Measurements from ENCODE around the gene SMIM5. TPM values are rescaled to one million over a fixed set of nuclear protein-coding genes. Genes with fewer than 3 reads are reported as not detected.

Gene SMIM5
- total RNA-seq, 1 experiment from 2014 or later: 0.20 TPM

DNA sequence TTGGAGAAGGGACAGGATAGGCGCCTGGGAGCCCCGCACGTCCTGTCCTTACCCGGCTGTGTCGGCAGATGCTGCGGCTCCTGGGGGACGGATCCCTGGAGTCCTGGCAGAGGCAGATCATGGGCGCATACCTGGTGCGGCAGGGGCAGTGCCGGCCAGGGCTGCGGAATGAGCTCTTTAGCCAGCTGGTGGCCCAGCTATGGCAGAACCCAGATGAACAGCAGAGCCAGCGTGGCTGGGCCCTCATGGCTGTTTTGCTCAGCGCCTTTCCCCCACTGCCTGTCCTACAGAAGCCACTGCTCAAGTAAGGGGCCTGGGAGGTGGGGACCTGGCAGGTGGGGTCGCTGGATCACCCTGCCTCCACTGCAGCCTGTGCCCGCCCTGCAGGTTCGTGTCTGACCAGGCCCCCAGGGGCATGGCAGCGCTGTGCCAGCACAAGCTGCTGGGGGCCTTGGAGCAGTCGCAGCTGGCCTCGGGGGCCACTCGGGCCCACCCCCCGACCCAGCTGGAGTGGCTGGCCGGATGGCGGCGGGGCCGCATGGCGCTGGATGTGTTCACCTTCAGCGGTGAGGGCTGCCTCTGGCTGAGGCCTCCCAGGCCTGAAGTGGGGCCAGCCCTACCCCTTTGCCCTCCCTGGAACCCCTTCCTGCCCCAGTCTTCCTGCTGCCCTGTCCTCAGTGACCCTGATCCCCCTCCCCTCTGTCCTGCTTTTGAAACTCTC, 20.2 kb upstream of the SMIM5 start:
- intact Hi-C loops (cut with micrococcal nuclease; ENCODE audit: unreplicated experiment): no loop called here
- DNase-seq: no peak
- no peaks in the 10 kb centered on the region for H3K9me3 ChIP-seq
- BruUV-seq (replicated peaks): no TSS peak
- POLR2A ChIA-PET: no interaction called here
- TF ChIP-seq, protein P1, sequence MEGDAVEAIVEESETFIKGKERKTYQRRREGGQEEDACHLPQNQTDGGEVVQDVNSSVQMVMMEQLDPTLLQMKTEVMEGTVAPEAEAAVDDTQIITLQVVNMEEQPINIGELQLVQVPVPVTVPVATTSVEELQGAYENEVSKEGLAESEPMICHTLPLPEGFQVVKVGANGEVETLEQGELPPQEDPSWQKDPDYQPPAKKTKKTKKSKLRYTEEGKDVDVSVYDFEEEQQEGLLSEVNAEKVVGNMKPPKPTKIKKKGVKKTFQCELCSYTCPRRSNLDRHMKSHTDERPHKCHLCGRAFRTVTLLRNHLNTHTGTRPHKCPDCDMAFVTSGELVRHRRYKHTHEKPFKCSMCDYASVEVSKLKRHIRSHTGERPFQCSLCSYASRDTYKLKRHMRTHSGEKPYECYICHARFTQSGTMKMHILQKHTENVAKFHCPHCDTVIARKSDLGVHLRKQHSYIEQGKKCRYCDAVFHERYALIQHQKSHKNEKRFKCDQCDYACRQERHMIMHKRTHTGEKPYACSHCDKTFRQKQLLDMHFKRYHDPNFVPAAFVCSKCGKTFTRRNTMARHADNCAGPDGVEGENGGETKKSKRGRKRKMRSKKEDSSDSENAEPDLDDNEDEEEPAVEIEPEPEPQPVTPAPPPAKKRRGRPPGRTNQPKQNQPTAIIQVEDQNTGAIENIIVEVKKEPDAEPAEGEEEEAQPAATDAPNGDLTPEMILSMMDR (IDR thresholded peaks at IDR 0.05; ENCODE audit: insufficient read depth in 1 of 2, low read depth in 1 of 2, low read length in 1 of 2, severe bottlenecking in 1 of 2, unreplicated experiment in 1 of 2): no peak
- CTCF ChIA-PET: interaction anchor here (0.8 to 2.6 kb wide), 3 partner anchors 11 to 29 kb away, joined by 3 to 9 read pairs (median 4); no protein-coding TSS in a partner anchor
- peaks cover 42% of the 10 kb centered on the region for H3K4me1 ChIP-seq
- peaks cover 18% of the 10 kb centered on the region for H3K4me1 Mint-ChIP-seq (ENCODE audit: low read depth, unreplicated experiment)
- H3K9me3 Mint-ChIP-seq (ENCODE audit: unreplicated experiment): no peaks in the 10 kb centered on the region
- peaks cover 6% of the 10 kb centered on the region for H3K36me3 Mint-ChIP-seq (ENCODE audit: insufficient read depth, unreplicated experiment)
- no peaks in the 10 kb centered on the region for H3K27me3 ChIP-seq (replicated peaks; ENCODE audit: control insufficient read depth, insufficient read depth, low read length)
- H3K4me3 ChIP-seq (ENCODE audit: low read depth, low read length): no peak overlapping the region
- no peak overlapping the region for H3K4me3 Mint-ChIP-seq (ENCODE audit: unreplicated experiment)
- H3K36me3 ChIP-seq (ENCODE audit: control insufficient read depth, insufficient read depth, low read length): no peaks in the 10 kb centered on the region
- no peaks in the 10 kb centered on the region for H3K27me3 Mint-ChIP-seq (ENCODE audit: insufficient read depth, unreplicated experiment)
- no peak overlapping the region for H3K27ac Mint-ChIP-seq (ENCODE audit: unreplicated experiment)

DNA sequence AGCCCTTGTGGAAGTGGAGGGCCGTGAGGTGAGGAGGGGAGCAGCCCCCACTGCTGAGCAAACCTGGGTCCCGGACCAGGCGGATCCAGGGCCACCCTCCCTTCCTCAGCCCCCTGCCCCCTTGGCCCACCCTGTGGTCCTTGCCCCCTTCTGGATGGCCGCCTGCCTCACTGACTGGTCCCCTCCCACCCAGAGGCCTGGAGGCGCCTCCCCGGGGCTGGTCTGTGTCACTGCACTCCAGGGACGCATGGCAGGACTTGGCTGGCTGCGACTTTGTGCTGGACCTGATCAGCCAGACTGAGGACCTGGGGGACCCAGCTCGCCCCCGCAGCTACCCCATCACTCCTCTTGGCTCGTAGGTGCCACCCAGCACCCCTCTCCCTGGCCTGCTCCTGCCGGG, 19.2 kb upstream of the SMIM5 start:
- H3K9me3 Mint-ChIP-seq (ENCODE audit: unreplicated experiment): no peaks in the 10 kb centered on the region
- peaks cover 18% of the 10 kb centered on the region for H3K4me1 Mint-ChIP-seq (ENCODE audit: low read depth, unreplicated experiment)
- ChIA-PET POLR2A (no interaction called here), CTCF (interaction anchor here (1.3 to 2.6 kb wide), 2 partner anchors 12 to 19 kb away, joined by 4 to 9 read pairs; no protein-coding TSS in a partner anchor)
- no peak overlapping the region for H3K4me3 ChIP-seq (ENCODE audit: low read depth, low read length)
- intact Hi-C loops (cut with micrococcal nuclease; ENCODE audit: unreplicated experiment): no loop called here
- no peaks in the 10 kb centered on the region for H3K9me3 ChIP-seq
- no peaks in the 10 kb centered on the region for H3K36me3 ChIP-seq (ENCODE audit: control insufficient read depth, insufficient read depth, low read length)
- TF ChIP-seq, protein P1 (IDR thresholded peaks at IDR 0.05; ENCODE audit: insufficient read depth in 1 of 2, low read depth in 1 of 2, low read length in 1 of 2, severe bottlenecking in 1 of 2, unreplicated experiment in 1 of 2): peak in 1 of 2 experiments; percentile 14
- BruUV-seq (replicated peaks): no TSS peak
- no peak overlapping the region for H3K4me3 Mint-ChIP-seq (ENCODE audit: unreplicated experiment)
- H3K27ac Mint-ChIP-seq (ENCODE audit: unreplicated experiment): no peak overlapping the region
- no peaks in the 10 kb centered on the region for H3K27me3 Mint-ChIP-seq (ENCODE audit: insufficient read depth, unreplicated experiment)
- peaks cover 42% of the 10 kb centered on the region for H3K4me1 ChIP-seq
- no peak for DNase-seq
- H3K27me3 ChIP-seq (replicated peaks; ENCODE audit: control insufficient read depth, insufficient read depth, low read length): no peaks in the 10 kb centered on the region
- peaks cover 6% of the 10 kb centered on the region for H3K36me3 Mint-ChIP-seq (ENCODE audit: insufficient read depth, unreplicated experiment)

DNA sequence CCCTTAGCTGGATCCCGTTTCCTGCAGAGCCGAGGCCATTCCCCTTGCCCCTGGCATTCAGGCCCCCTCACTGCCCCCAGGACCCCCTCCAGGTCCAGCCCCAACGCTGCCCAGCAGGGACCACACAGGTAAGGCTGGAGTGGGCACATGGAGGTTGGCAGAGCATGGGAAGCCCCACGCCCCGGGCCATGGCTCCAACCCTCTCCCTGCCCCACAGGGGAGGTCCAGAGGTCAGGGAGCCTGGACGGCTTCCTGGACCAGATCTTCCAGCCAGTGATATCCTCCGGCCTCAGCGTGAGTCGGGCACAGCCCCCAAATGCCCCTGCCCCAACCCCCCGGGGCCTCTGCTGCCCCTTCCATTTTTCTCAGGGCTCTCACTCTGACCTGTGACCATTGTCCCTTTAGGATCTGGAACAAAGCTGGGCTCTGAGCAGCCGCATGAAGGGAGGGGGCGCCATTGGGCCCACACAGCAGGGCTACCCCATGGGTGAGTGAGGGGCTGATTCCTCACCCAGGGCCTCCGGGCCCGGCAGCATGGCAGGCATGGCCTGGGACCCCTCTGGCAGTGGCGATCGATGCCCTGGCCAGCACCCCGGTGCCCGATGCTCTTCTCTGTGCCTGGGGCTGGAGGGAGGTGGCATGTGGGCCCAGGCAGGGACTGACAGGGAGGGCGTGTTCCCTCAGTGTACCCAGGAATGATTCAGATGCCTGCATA, 18.5 kb upstream of the SMIM5 start:
- no peak for DNase-seq
- intact Hi-C loops (cut with micrococcal nuclease; ENCODE audit: unreplicated experiment): no loop called here
- Mint-ChIP-seq H3K27ac (ENCODE audit: unreplicated experiment) (no peak overlapping the region), H3K4me3 (ENCODE audit: unreplicated experiment) (no peak overlapping the region), H3K27me3 (ENCODE audit: insufficient read depth, unreplicated experiment) (no peaks in the 10 kb centered on the region), H3K9me3 (ENCODE audit: unreplicated experiment) (no peaks in the 10 kb centered on the region), H3K4me1 (ENCODE audit: low read depth, unreplicated experiment) (peaks cover 18% of the 10 kb centered on the region), H3K36me3 (ENCODE audit: insufficient read depth, unreplicated experiment) (peaks cover 6% of the 10 kb centered on the region)
- ChIA-PET POLR2A (no interaction called here), CTCF (interaction anchor here (0.6 to 2.6 kb wide), 3 partner anchors 13 to 175 kb away, joined by 3 to 9 read pairs (median 4); no protein-coding TSS in a partner anchor)
- Histone ChIP-seq H3K4me3 (ENCODE audit: low read depth, low read length) (no peak overlapping the region), H3K27me3 (replicated peaks; ENCODE audit: control insufficient read depth, insufficient read depth, low read length) (no peaks in the 10 kb centered on the region), H3K36me3 (ENCODE audit: control insufficient read depth, insufficient read depth, low read length) (no peaks in the 10 kb centered on the region), H3K4me1 (peaks cover 41% of the 10 kb centered on the region), H3K9me3 (no peaks in the 10 kb centered on the region)
- no TSS peak for BruUV-seq (replicated peaks)
- TF ChIP-seq, protein P1 (IDR thresholded peaks at IDR 0.05; ENCODE audit: insufficient read depth in 1 of 2, low read depth in 1 of 2, low read length in 1 of 2, severe bottlenecking in 1 of 2, unreplicated experiment in 1 of 2): peak in 1 of 2 experiments; percentile 22
